Osteoblast (primary cell): Measurements from ENCODE around the gene EXOC7. TPM values are rescaled to one million over a fixed set of nuclear protein-coding genes. Genes with fewer than 3 reads are reported as not detected.
"Not testable (repeated sequence)": the region's sequence is repeated elsewhere in the genome, so short reads cannot be mapped to it uniquely, and the experiment has no call there.

Experiments used
- DNase-seq: peaks from one replicate; pipeline ENCODE4 v3.0.0; 2011; ENCODE audit warnings: low spot score, mixed read lengths; ENCODE audit not compliant: insufficient read length; ENCODE audit errors: missing footprints
- H2AFZ ChIP-seq: 2 replicates; pipeline ENCODE4 v1.6.0; 2011; ENCODE audit warnings: mild to moderate bottlenecking, low read length
- H3K27ac ChIP-seq: 2 replicates; pipeline ENCODE4 v1.5.1; 2011; ENCODE audit warnings: mild to moderate bottlenecking, low read depth, low read length, moderate library complexity
- H3K27me3 ChIP-seq: 2 replicates; pipeline ENCODE4 v1.6.0; 2012; ENCODE audit warnings: mild to moderate bottlenecking, control low read depth, inconsistent platforms, low read length, moderate library complexity; ENCODE audit not compliant: insufficient read depth
- H3K36me3 ChIP-seq: 2 replicates; pipeline ENCODE4 v1.5.1; 2011; ENCODE audit warnings: mild to moderate bottlenecking, low read length, control low read depth, moderate library complexity; ENCODE audit not compliant: insufficient read depth
- H3K4me1 ChIP-seq: 2 replicates; pipeline ENCODE4 v1.5.1; 2011; ENCODE audit warnings: mild to moderate bottlenecking, low read length, control low read depth, moderate library complexity; ENCODE audit not compliant: insufficient read depth
- H3K4me2 ChIP-seq: 2 replicates; pipeline ENCODE4 v1.6.0; 2011; ENCODE audit warnings: mild to moderate bottlenecking, low read length; ENCODE audit not compliant: insufficient read depth
- H3K4me3 ChIP-seq: fragments of 200-600 bp; sonication (generic); 3 replicates; pipeline ENCODE4 v1.5.1; 2012; ENCODE audit warnings: mild to moderate bottlenecking, low read length, inconsistent platforms; ENCODE audit not compliant: insufficient read depth
- H3K79me2 ChIP-seq: 2 replicates; pipeline ENCODE4 v1.6.0; 2012; ENCODE audit warnings: mild to moderate bottlenecking, low read length, control low read depth, inconsistent platforms; ENCODE audit not compliant: insufficient read depth
- H3K9me3 ChIP-seq: 2 replicates; pipeline ENCODE4 v1.5.1; 2011; ENCODE audit warnings: low read depth, low read length, control low read depth
- H4K20me1 ChIP-seq: 2 replicates; pipeline ENCODE4 v1.6.0; 2012; ENCODE audit warnings: mild to moderate bottlenecking, low read length, control low read depth; ENCODE audit not compliant: insufficient read depth
- CTCF ChIP-seq: IDR thresholded peaks from 2 replicates; pipeline ENCODE4 v1.5.1; 2011; ENCODE audit warnings: mild to moderate bottlenecking, low read depth, low read length, moderate library complexity; ENCODE audit errors: extremely low read depth
- total RNA-seq: library from RNA; depleted of rRNA; stranded (reverse); fragments of >200 nt; gene quantifications from 2 replicates; pipeline ENCODE4 v1.2.3, GENCODE V29; 2012

EXOC7 gene
- total RNA-seq, 1 donor, result 102 TPM

DNA sequence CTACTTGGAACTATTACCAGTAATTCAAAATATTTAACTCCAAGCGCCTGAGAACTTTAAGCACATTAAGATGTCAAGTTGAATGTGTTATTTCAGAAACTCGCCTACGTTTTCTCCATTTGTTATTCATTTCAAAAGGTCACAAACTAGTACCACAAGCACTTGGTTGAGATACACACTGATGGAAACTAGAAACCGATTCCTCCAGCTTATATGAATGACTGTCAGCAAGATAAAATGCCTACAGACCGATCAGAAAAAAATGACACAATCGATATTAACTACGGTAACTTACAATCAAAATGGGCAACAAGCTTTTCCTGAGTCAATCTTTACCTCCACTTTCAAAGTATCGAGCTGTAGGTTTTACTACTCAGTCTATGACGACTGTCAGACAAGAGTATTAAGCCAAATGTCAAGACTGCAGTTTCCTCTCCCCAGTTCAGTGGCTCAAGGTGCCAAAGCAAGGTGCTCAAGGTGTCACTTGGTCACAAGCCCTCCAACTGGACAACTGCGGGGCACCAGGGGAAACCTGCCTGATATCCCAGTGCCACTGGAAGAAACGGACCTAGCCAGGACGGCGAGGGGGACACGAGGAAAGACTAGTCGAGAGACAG, 31.9 kb downstream of the EXOC7 start:
- DNase-seq, result peak; percentile 85
- H3K27ac ChIP-seq, result peak overlapping the region; percentile 82
- TF ChIP-seq CTCF, result no peak
- peaks cover 12% of the 10 kb centered on the region for H3K4me1 ChIP-seq
- peaks cover 32% of the 10 kb centered on the region for H3K27me3 ChIP-seq
- H3K36me3 ChIP-seq, result peaks cover 13% of the 10 kb centered on the region
- H3K79me2 ChIP-seq, result peaks cover 59% of the 10 kb centered on the region
- peaks cover 27% of the 10 kb centered on the region for H4K20me1 ChIP-seq
- peak overlapping the region; percentile 69 for H2AFZ ChIP-seq
- H3K4me2 ChIP-seq, result peak overlapping the region; percentile 83
- peak overlapping the region; percentile 80 for H3K4me3 ChIP-seq
- no peaks in the 10 kb centered on the region for H3K9me3 ChIP-seq

DNA sequence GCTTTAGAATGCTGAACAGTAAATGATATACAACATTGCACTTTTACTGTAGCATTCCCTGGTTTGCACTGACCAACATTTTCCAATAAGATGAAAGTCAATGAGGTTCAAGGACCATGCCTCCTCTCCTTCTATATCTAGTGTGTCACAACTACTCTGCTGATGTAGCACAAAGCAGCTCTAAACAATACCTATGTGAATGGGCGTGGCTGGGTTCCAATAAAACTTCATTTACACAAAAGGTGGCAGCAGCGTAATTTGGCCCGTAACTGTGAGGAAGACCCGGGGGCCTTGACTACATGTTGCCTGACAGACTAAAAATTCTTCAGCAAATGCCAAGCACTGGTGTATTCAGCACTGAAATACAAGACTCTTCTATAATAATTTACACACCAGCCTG, 37.8 kb downstream of the EXOC7 start:
- H3K27me3 ChIP-seq, result no peaks in the 10 kb centered on the region
- H2AFZ ChIP-seq, result no peak overlapping the region
- no peak overlapping the region for H3K27ac ChIP-seq
- H3K79me2 ChIP-seq, result peaks cover 46% of the 10 kb centered on the region
- H3K4me2 ChIP-seq, result no peak overlapping the region
- no peak overlapping the region for H3K4me3 ChIP-seq
- no peaks in the 10 kb centered on the region for H3K9me3 ChIP-seq
- DNase-seq, result no peak
- peaks cover 20% of the 10 kb centered on the region for H4K20me1 ChIP-seq
- H3K36me3 ChIP-seq, result peaks cover 66% of the 10 kb centered on the region
- H3K4me1 ChIP-seq, result peaks cover 6% of the 10 kb centered on the region
- no peak for TF ChIP-seq CTCF

- H2AFZ ChIP-seq, result no peak overlapping the region
- DNase-seq, result no peak
- H3K27ac ChIP-seq, result no peak overlapping the region
- peaks cover 15% of the 10 kb centered on the region for H4K20me1 ChIP-seq
- no peak overlapping the region for H3K4me3 ChIP-seq
- H3K4me1 ChIP-seq, result no peaks in the 10 kb centered on the region
- no peaks in the 10 kb centered on the region for H3K9me3 ChIP-seq
- peaks cover 81% of the 10 kb centered on the region for H3K36me3 ChIP-seq
- no peak overlapping the region for H3K4me2 ChIP-seq
- TF ChIP-seq CTCF, result no peak
- H3K79me2 ChIP-seq, result peaks cover 29% of the 10 kb centered on the region
- no peaks in the 10 kb centered on the region for H3K27me3 ChIP-seq
Observed at GRCh38 chr17:76063875-76064546, 39.6 kb downstream of the EXOC7 start.

- not testable (repeated sequence) for H3K9me3 ChIP-seq, H4K20me1 ChIP-seq, H2AFZ ChIP-seq, H3K4me2 ChIP-seq, H3K4me3 ChIP-seq, H3K27me3 ChIP-seq, H3K79me2 ChIP-seq, H3K27ac ChIP-seq, DNase-seq
- Histone ChIP-seq H3K36me3 (peaks cover 82% of the 10 kb centered on the region), H3K4me1 (peaks cover 11% of the 10 kb centered on the region)
Observed at GRCh38 chr17:76058264-76058663, 45.3 kb downstream of the EXOC7 start.
